SK-N-DZ (cell line): ENCODE measurements around the gene ATP8B3.

Source experiments
- DNase-seq: peaks from one replicate; pipeline ENCODE4 v3.0.0-alpha.2; 2015; ENCODE audit warnings: low spot score

The ATP8B3 gene

DNA sequence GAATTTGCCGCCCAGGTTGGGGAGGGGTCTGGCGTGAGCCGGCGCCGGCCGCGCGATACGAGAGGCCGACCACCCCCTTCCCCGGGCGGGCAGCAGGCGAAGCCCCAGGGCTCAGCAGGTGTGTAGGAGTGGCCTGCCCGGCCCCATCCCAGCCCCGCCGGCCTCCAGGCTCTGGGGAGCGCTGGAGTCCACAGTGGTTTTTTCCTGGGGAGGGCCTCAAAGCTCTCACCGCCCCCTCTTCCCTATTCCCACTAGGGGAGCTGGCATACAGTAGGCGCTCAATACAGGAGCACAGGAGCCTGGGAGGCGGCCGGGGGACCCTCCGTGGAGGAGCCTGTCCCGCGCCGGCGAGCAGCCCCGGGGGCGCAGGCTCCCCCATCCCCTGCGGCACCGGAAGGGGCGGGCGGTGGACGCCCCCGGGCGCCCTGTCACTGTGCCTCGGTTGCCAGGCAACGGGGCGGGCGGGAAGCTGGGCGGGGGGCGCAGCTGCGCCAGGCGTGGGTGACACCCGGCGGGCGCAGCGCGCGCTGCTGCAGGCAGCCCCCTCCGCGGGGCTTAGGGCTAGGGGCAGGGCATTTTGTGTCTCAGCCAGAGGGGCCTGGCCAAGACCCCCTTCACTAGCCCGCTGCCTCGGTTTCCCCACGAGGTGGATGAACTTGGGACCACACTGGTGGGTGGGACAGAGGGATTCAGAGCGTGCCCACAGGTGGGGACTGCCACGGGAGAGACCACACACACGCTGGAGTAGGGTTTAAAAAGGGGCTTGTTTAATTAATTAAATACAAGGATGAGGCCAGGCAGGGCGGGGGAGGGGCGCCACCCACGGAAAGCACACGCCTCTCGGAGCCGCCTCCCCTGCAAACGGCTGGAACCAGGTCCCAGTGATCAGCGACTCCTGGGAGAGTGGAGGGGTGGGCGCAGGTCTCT, 39.8 kb upstream of the ATP8B3 start:
- no peak for DNase-seq

- DNase-seq: no peak
These were observed 39.0 kb upstream of the ATP8B3 start for GRCh38 chr19:1850809-1851653.

- no peak for DNase-seq
These were observed 37.9 kb upstream of the ATP8B3 start for GRCh38 chr19:1849886-1850398.

- no peak for DNase-seq
These were observed 37.0 kb upstream of the ATP8B3 start for GRCh38 chr19:1849132-1849474.

DNA sequence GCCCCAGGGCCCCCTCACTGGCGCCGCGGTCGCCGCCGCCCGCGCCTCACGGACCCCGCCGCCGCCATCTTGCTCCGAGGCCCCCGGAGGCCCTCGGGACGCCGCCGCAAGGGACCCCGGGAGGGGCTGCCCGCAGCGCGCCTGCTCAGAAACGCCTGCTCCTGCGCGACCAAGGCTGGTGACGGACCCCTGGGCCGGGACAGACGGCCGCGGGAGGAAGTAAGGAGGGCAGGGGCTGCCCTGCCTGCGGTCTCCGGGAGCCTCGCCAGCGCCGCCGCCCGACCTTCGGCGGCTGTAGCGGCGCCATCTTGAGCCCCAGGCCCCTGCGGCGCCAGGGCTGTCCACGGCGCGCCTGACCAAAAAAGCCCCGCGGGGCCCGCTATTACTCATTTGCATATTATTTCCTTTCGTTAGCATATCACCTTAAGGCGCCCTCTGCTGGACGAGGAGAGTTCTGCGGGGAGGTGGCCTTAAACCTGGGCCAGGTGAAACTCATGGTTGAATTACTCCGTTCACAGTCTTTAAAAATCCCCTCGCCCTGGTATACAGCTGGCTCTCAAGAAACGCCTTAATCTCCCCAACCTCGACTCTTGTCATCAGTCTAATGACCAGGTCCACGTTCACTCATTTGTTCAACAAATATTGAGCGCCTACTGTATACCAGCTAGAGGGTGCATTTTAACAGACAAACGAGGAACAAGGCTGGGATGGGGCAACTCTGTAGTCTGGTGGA, 36.5 kb upstream of the ATP8B3 start, which contains the start of gene REXO1:
Gene REXO1, minus strand, starts transcription at position 85 of the 733 bp plus-strand sequence. CDS start 125 bp downstream, outside the sequence.
- peak; percentile 93 for DNase-seq

GRCh38 chr19:1847684-1848398, 35.8 kb upstream of the ATP8B3 start:
- DNase-seq: no peak

GRCh38 chr19:1847348-1847683, 35.2 kb upstream of the ATP8B3 start:
- no peak for DNase-seq

GRCh38 chr19:1846517-1847204, 34.6 kb upstream of the ATP8B3 start:
- no peak for DNase-seq

- no peak for DNase-seq
These were observed 33.6 kb upstream of the ATP8B3 start for GRCh38 chr19:1845642-1846041.

- DNase-seq: no peak
These were observed 33.0 kb upstream of the ATP8B3 start for GRCh38 chr19:1845125-1845515.

DNA sequence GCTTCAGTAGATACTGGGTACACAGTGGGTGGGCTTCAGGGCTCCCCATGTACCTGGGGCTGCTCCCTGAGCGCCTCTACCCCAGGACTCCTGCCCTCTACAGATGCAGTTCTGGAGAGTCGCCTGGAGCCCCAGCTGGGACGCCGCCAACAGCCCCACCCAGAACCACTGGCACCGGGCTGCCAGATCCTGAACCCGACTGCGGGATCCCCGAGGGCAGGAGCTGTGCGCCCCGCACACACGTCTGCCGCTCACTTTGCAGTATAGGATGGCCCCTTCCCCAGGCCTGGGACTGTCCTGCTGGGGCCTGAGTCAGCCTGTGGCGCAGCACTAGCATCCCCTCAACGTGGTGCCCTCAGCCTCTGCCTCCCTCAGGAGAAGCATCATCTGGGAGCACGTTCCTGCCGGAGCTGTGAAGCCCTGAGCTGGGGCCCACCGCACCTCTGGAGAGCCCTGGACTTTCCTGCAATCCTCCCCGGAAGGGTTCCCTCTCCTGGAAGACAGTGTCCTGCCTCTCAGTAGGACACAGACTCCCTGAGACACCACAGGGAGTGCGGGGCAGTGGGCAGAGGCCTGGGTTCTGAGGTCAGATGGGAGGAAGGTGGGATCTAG, 32.5 kb upstream of the ATP8B3 start:
- DNase-seq: no peak

DNA sequence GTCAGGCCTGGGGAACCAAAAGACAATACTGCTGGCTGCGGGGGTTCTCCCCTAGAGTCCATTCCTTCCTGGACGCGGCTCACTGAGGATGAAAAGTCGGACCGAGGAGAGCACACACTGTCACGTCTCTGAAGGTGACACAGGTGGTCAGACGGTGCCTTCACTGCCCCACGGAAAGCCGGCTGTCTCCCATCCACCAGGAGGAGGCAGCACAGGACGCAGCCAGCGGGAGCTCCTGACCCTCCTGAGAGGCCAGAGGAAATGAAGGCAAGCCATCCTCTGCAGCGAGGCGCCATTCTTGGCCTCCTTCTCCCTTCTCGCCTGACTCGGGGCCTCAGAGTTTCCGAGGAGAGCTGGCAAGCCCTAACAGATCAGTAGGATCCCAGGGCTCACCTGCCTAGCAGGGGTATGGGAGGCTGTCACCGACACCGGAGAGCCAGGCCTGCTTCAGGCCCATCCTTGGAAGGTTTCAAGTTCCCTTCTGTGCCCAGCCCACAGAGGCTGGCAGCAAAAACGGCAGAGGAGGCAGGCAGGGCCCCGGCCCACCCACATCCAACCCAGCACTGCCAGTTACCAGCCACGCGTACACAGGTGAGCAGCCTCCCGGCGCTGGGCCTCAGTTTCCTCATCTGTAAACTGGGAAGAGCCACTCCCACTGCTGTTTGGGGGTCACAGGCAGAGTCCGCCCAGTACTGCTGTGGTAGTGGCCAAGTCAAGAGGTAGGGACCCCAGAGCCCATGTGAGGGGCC, 31.7 kb upstream of the ATP8B3 start:
- DNase-seq: no peak

DNA sequence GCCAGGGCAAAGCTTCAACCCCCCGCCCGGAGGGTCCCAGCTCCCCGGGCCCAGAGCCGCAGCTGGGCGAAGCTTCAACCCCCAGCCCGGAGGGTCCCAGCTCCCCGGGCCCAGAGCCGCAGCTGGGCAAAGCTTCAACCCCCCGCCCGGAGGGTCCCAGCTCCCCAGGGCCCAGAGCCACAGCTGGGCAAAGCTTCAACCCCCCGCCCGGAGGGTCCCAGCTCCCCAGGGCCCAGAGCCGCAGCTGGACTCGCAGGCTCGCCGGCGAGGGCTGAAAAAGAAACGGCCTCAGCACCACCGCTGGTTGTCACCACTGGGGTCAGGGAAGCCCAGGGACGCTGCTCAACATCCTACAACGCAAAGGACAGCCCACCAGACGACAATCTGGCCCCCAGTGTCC, 31.0 kb upstream of the ATP8B3 start:
- no peak for DNase-seq

- no peak for DNase-seq
These were observed 29.3 kb upstream of the ATP8B3 start for GRCh38 chr19:1841209-1841924.

GRCh38 chr19:1840541-1841115, 28.6 kb upstream of the ATP8B3 start:
- no peak for DNase-seq

DNA sequence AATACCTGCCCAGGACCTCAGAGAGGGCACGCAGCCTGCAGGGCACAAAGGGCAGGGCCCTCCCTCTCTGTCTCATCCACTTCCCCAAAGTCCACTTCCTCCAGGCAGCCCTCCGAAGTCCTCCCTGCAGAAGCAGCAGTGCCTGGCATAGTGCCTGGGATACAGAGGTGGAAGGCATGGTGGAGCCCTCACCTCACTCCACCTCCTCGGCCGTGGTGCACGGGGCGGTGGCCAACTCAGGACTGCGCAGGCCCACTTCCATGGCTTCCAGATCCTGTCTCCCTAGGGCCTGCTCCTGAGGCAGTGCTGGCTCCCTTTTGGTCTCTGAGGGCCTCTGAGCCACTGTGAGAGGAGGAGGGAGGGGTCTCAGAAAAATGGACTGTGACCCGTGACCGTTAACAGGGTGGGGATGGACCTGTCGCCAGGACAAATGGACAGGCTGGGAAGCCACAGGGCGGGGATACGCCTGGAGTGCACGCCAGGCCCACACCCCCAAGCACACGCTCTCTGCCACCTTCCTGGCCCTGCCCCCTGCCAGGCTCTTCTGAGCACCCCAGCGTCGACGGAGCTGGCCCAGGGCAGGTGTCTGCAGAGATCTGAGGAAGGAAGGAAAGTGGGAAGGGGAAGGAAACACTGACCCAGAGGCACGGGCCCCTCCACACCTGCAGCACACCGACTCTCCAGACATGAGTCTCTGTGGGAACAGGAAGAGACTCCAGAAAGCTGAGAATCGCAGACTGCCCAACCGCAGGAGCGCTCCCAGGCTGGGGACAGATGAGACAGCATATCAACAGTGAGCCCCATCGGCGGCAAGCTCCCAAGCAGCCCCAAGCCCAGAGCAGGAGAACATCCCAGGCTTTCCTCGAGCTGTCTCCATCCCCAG, 27.8 kb upstream of the ATP8B3 start:
- no peak for DNase-seq

DNA sequence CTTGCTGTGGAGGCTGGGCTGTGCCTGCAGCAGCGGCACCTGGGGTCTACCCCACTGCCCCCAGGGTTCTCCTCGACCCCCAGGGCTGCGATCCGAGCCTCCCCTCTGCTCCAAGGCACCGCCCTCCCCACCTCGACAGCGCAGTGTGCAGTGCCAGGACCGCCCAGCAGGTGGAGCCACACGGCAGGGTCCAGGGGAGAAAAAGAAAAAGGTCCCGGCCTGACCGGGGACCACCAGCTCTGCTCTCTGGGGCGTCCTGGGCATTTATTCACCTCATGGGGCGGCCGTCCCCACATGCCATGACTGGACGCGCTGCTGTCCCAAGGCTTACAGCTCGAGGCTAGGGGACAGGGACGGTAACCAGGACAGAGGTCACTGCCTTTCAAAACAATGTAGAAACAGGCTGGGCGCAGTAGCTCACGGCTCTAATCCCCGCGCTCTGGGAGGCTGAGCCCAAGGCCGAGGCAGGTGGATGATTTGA, 25.6 kb upstream of the ATP8B3 start:
- DNase-seq: peak; percentile 58
